ENCODE data around the gene POLR1A.

- TF ChIP-seq CTCF (IDR thresholded peaks at IDR 0.05), result no peak
- TF ChIP-seq POLR2A (IDR thresholded peaks at IDR 0.05), result no peak
These were observed 91.2 kb downstream of the POLR1A start for GRCh38 chr2:86014493-86014892.
